A549 (cell line): ENCODE measurements around the gene CARMIL1. TPM values are rescaled to one million over a fixed set of nuclear protein-coding genes. Genes with fewer than 3 reads are reported as not detected.

Experiments
- ATAC-seq, 2 experiments: fragments of 200-7000 bp in 1 of 2; fragments of >200 bp in 1 of 2; cut with Nextera tagmentation in 1 of 2; cut with Tn5 transposase in 1 of 2; 3 replicates each; pipeline versions ENCODE4 v1.8.0 to v1.9.1; 2018 to 2020; ENCODE audit warnings: mild to moderate bottlenecking in 1 of 2, moderate library complexity in 1 of 2
- CTCF ChIA-PET: fragments of 300-600 bp; sonication (Branson Sonifier 250); formaldehyde crosslinking; extraction: SDS; loops from one replicate; lab custom pipeline; 2021; ENCODE audit warnings: antibody characterized with exemption, inconsistent platforms; lab: Yijun Ruan, JAX
- POLR2A ChIA-PET: fragments of 350-600 bp; formaldehyde crosslinking; extraction: SDS; loops from one replicate; lab custom pipeline; 2021; ENCODE audit warnings: antibody characterized with exemption, inconsistent platforms; lab: Yijun Ruan, JAX
- DNase-seq, 2 experiments: peaks; one replicate each; pipeline versions ENCODE4 v3.0.0 to v3.0.0-alpha.2; 2011 to 2016; ENCODE audit warnings: low read depth in 1 of 2, low spot score in 1 of 2
- FAIRE-seq: peaks from 2 replicates; lab custom pipeline; 2011; peaks lifted over from hg19 to GRCh38; lab: Jason Lieb, UNC
- H3K27ac ChIP-seq, 2 experiments: fragments of >200 bp; sonication (Bioruptor Twin); formaldehyde crosslinking; 3 replicates each; pipeline ENCODE4 v1.5.1; 2016 to 2017
- H3K4me1 ChIP-seq: fragments of >200 bp; sonication (Bioruptor Twin); formaldehyde crosslinking; 3 replicates; pipeline ENCODE4 v1.6.1; 2016
- H3K4me2 ChIP-seq: fragments of >200 bp; sonication (Bioruptor Twin); formaldehyde crosslinking; 3 replicates; pipeline ENCODE4 v1.6.1; 2016
- H3K4me3 ChIP-seq: fragments of >200 bp; sonication (Bioruptor Twin); formaldehyde crosslinking; 3 replicates; pipeline ENCODE4 v1.5.1; 2016
- H3K9me3 ChIP-seq: fragments of >200 bp; sonication (Bioruptor Twin); formaldehyde crosslinking; 3 replicates; pipeline ENCODE4 v1.6.1; 2016
- ATOH8 ChIP-seq: fragments of 250-450 bp; sonication (Bioruptor Pico); IDR thresholded peaks from 2 replicates; pipeline ENCODE4 v1.5.0; 2020; ENCODE audit warnings: low read depth, mild to moderate bottlenecking, moderate library complexity
- BCL3 ChIP-seq: fragments of >200 bp; sonication (Bioruptor Twin); formaldehyde crosslinking; IDR thresholded peaks from 3 replicates; pipeline ENCODE4 v1.6.1; 2016
- BHLHE40 ChIP-seq: IDR thresholded peaks from 2 replicates; pipeline ENCODE4 v1.6.1; 2012; ENCODE audit warnings: low read depth, low read length, inconsistent platforms
- CEBPB ChIP-seq, 2 experiments: fragments of >200 bp in 1 of 2; sonication (Bioruptor Twin) in 1 of 2; formaldehyde crosslinking in 1 of 2; IDR thresholded peaks; 2 replicates each; pipeline ENCODE4 v1.6.1; 2012 to 2016
- CHD4 ChIP-seq: fragments of 200-600 bp; sonication (generic); IDR thresholded peaks from 2 replicates; pipeline ENCODE4 v1.6.1; 2016; ENCODE audit warnings: antibody characterized with exemption, mild to moderate bottlenecking, borderline replicate concordance
- E2F6 ChIP-seq: IDR thresholded peaks from 2 replicates; pipeline ENCODE4 v1.6.1; 2012; ENCODE audit warnings: low read depth, borderline replicate concordance
- ELK1 ChIP-seq: fragments of 150-350 bp; IDR thresholded peaks from 2 replicates; pipeline ENCODE4 v1.6.1; 2014; ENCODE audit warnings: low read depth, mild to moderate bottlenecking, low read length
- FOXS1 ChIP-seq: fragments of 250-450 bp; sonication (Bioruptor Pico); IDR thresholded peaks from 2 replicates; pipeline ENCODE4 v1.5.0; 2020; ENCODE audit warnings: mild to moderate bottlenecking, moderate library complexity
- HMGXB4 ChIP-seq: fragments of 250-450 bp; sonication (Bioruptor Pico); IDR thresholded peaks from 2 replicates; pipeline ENCODE4 v1.5.0; 2021; ENCODE audit warnings: mild to moderate bottlenecking, moderate library complexity, borderline replicate concordance
- HOXB13 ChIP-seq: fragments of 250-450 bp; sonication (Bioruptor Pico); IDR thresholded peaks from 2 replicates; pipeline ENCODE4 v1.5.0; 2020; ENCODE audit warnings: low read depth, mild to moderate bottlenecking, moderate library complexity
- JUN ChIP-seq, 2 experiments: fragments of >200 bp; sonication (Bioruptor Twin); formaldehyde crosslinking; IDR thresholded peaks; 2 replicates in 1 of 2; 3 replicates in 1 of 2; pipeline ENCODE4 v1.6.1; 2016 to 2017
- JUNB ChIP-seq: fragments of >200 bp; sonication (Bioruptor Twin); formaldehyde crosslinking; IDR thresholded peaks from 2 replicates; pipeline ENCODE4 v1.6.1; 2016
- KDM1A ChIP-seq: fragments of 200-600 bp; sonication (generic); IDR thresholded peaks from 2 replicates; pipeline ENCODE4 v1.6.1; 2016; ENCODE audit warnings: low read depth, mild to moderate bottlenecking
- MAX ChIP-seq: IDR thresholded peaks from 2 replicates; pipeline ENCODE4 v1.6.1; 2012
- NFE2L2 ChIP-seq: fragments of 150-350 bp; conservative IDR thresholded peaks from 2 replicates; pipeline ENCODE4 v1.6.1; 2014; ENCODE audit warnings: low read length
- NR3C1 ChIP-seq: fragments of >200 bp; sonication (Bioruptor Twin); formaldehyde crosslinking; IDR thresholded peaks from 3 replicates; pipeline ENCODE4 v1.6.1; 2017
- PHF8 ChIP-seq: fragments of 200-600 bp; sonication (generic); IDR thresholded peaks from 2 replicates; pipeline ENCODE4 v1.6.1; 2016; ENCODE audit warnings: low read depth, mild to moderate bottlenecking, antibody characterized with exemption, moderate library complexity, borderline replicate concordance
- POLR2A ChIP-seq: IDR thresholded peaks from 2 replicates; pipeline ENCODE4 v1.6.1; 2012; ENCODE audit warnings: mild to moderate bottlenecking, low read length
- RAD21 ChIP-seq, 2 experiments: fragments of >200 bp in 1 of 2; sonication (Bioruptor Twin) in 1 of 2; formaldehyde crosslinking in 1 of 2; IDR thresholded peaks in 1 of 2; conservative IDR thresholded peaks in 1 of 2; 2 replicates in 1 of 2; 3 replicates in 1 of 2; pipeline ENCODE4 v1.6.1; 2012 to 2018; ENCODE audit warnings: inconsistent platforms in 1 of 2
- RFX5 ChIP-seq: fragments of 450-650 bp; IDR thresholded peaks from 2 replicates; pipeline ENCODE4 v1.7.1; 2014; ENCODE audit warnings: antibody characterized with exemption, mild to moderate bottlenecking, moderate library complexity
- SMC3 ChIP-seq: fragments of >200 bp; sonication (Bioruptor Twin); formaldehyde crosslinking; IDR thresholded peaks from 3 replicates; pipeline ENCODE4 v1.6.1; 2018; ENCODE audit warnings: inconsistent platforms
- TFCP2L1 ChIP-seq: fragments of 250-450 bp; sonication (Bioruptor Pico); IDR thresholded peaks from 2 replicates; pipeline ENCODE4 v1.5.0; 2021; ENCODE audit warnings: mild to moderate bottlenecking
- TP53 ChIP-seq: fragments of 250-450 bp; sonication (Bioruptor Pico); IDR thresholded peaks from 2 replicates; pipeline ENCODE4 v1.5.0; 2021; ENCODE audit warnings: mild to moderate bottlenecking, moderate library complexity
- USF2 ChIP-seq: fragments of 450-650 bp; IDR thresholded peaks from 2 replicates; pipeline ENCODE4 v1.6.1; 2014; ENCODE audit warnings: antibody characterized with exemption
- ZC3H11A ChIP-seq: fragments of 450-650 bp; IDR thresholded peaks from 2 replicates; pipeline ENCODE4 v1.6.1; 2014; ENCODE audit warnings: antibody characterized with exemption, mild to moderate bottlenecking
- ZNF302 ChIP-seq: fragments of 250-450 bp; sonication (Bioruptor Pico); IDR thresholded peaks from 2 replicates; pipeline ENCODE4 v1.9.0; 2021; ENCODE audit warnings: inconsistent platforms, mild to moderate bottlenecking, moderate library complexity
- WGBS: methylation state at CpG from one replicate; pipeline ENCODE4 v1.1.6; 2017; ENCODE audit errors: missing lambda C conversion rate; 5-methylcytosine and 5-hydroxymethylcytosine counted together
- polyA plus RNA-seq, 4 experiments: library from polyadenylated mRNA; depleted of rRNA in 3 of 4; stranded (reverse); fragments of >200 nt; fragmentation: RNase III in 1 of 4; extraction: RNeasy Plus Mini Kit Qiagen cat#74134 plus additional on column Dnase treatment in 1 of 4; gene quantifications; 2 replicates in 3 of 4; 3 replicates in 1 of 4; pipeline ENCODE4 v1.2.3, GENCODE V29; 2011 to 2017

CARMIL1 gene
- polyA plus RNA-seq, 2 of the 4 experiments (the other 2 are of a cell fraction) = 11.5 to 11.8 TPM

- TF ChIP-seq HMGXB4 = no peak
These were observed 350.0 kb downstream of the CARMIL1 start (continued) for GRCh38 chr6:25629198-25629576.

GRCh38 chr6:25630508-25631278 lies 351.5 kb downstream of the CARMIL1 start:
- no peak overlapping the region for H3K27ac ChIP-seq
- H3K4me1 ChIP-seq = peaks cover 4% of the 10 kb centered on the region; the same call in 2 of the 3 replicates
- CTCF ChIA-PET = no interaction called here
- POLR2A ChIA-PET = no interaction called here
- no peak for FAIRE-seq
- H3K4me3 ChIP-seq = no peak overlapping the region
- no peak for ATAC-seq
- no peak for DNase-seq
- H3K4me2 ChIP-seq = no peak overlapping the region
- H3K9me3 ChIP-seq = no peaks in the 10 kb centered on the region
- TF ChIP-seq NR3C1 = no peak
- no peak for TF ChIP-seq JUN (IDR thresholded peaks at IDR 0.05)
- TF ChIP-seq SMC3 = no peak
- no peak for TF ChIP-seq BHLHE40
- no peak for TF ChIP-seq FOXS1 (CRISPR knock-in tag)
- no peak for TF ChIP-seq RAD21 (conservative IDR thresholded peaks at IDR 0.05 in 1 of 2, IDR thresholded peaks at IDR 0.05 in 1 of 2)
- no peak for TF ChIP-seq ZNF302 (CRISPR knock-in tag)
- no peak for TF ChIP-seq HMGXB4
- no peak for TF ChIP-seq USF2
- no peak for TF ChIP-seq MAX
- TF ChIP-seq JUNB = no peak
- TF ChIP-seq E2F6 = no peak
- TF ChIP-seq RFX5 = no peak
- TF ChIP-seq CEBPB (IDR thresholded peaks at IDR 0.05) = no peak
- TF ChIP-seq ZC3H11A = no peak
- no peak for TF ChIP-seq TP53
- no peak for TF ChIP-seq ELK1
- TF ChIP-seq POLR2A = no peak
- TF ChIP-seq, all 56 proteins: peak for 0
- WGBS = 56% methylated on average over 4 of the region's 4 CpGs

GRCh38 chr6:25635886-25636317 lies 356.7 kb downstream of the CARMIL1 start:
- WGBS = 78% methylated on average over 2 of the region's 2 CpGs
- Histone ChIP-seq H3K4me1 (peaks cover 24% of the 10 kb centered on the region), H3K4me2 (peak overlapping the region; percentile 38), H3K27ac (0 out of 6 replicates have a peak overlapping the region, but pooled peaks of 1 of the 2 experiments have one; percentile 16), H3K9me3 (no peaks in the 10 kb centered on the region), H3K4me3 (no peak overlapping the region)
- ATAC-seq = no peak
- no peak for FAIRE-seq
- ChIA-PET POLR2A (no interaction called here), CTCF (no interaction called here)
- DNase-seq = no peak
- TF ChIP-seq CHD4 (no peak), HOXB13 (CRISPR knock-in tag) (no peak), RFX5 (no peak), NFE2L2 (no peak), TFCP2L1 (CRISPR knock-in tag) (no peak), ATOH8 (CRISPR knock-in tag) (no peak), KDM1A (no peak), RAD21 (conservative IDR thresholded peaks at IDR 0.05 in 1 of 2, IDR thresholded peaks at IDR 0.05 in 1 of 2) (no peak), USF2 (no peak), BCL3 (no peak), PHF8 (no peak), JUN (IDR thresholded peaks at IDR 0.05) (no peak)
